Activated CD4-positive, CD25-positive, alpha-beta regulatory T cell treated with anti-CD3 and anti-CD28 coated beads, Interleukin-2, amount 50 U/mL, for 24 hours (primary cell): ENCODE results near the gene ADAMTS19.
"Not testable (repeated sequence)": the region's sequence is repeated elsewhere in the genome, so short reads cannot be mapped to it uniquely, and the experiment has no call there.

Experiments
- ATAC-seq, 2 donors: fragments of 150-1000 bp; cut with Tn5 transposase; one replicate each; pipeline ENCODE4 v1.10.0; 2021; ENCODE audit warnings: mild to moderate bottlenecking in 1 of 2, moderate library complexity in 1 of 2

The ADAMTS19 gene

DNA sequence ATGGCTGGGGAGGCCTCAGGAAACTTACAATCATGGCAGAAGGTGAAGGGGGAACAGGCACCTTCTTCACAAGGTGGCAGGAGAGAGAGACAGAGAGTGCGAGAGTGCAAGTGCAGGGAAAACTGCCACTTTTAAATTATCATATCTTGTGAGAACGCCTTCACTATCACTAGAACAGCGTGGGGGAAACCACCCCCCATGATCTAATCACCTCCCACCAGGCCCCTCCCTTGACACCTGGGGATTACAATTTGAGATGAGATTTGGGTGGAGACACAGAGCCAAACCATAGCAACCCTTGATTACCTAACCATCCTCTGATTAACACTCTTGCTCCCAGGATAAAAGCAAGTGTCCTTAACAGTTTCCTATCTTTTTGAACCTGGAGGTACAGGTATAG, 21.1 kb downstream of the ADAMTS19 start:
- ATAC-seq: no peak

DNA sequence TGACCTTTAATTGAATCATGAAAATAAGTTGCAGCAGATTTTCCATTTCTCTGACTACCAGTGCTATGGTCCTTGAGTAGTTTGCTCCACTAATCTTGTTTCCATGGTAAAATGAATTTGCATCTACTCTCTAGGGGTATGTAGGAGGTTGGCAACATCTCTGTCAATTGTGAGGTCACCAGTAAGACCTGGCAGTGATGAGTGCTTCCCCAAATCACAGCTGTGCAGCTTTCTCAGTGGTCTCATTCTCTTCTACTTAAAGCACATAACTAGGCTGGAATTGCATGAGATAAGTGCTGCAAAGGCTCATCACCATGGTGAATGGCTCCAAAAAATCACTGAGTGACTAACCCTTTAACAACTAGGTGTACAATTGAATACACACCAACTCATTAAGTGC, 36.3 kb downstream of the ADAMTS19 start:
- ATAC-seq: no peak

DNA sequence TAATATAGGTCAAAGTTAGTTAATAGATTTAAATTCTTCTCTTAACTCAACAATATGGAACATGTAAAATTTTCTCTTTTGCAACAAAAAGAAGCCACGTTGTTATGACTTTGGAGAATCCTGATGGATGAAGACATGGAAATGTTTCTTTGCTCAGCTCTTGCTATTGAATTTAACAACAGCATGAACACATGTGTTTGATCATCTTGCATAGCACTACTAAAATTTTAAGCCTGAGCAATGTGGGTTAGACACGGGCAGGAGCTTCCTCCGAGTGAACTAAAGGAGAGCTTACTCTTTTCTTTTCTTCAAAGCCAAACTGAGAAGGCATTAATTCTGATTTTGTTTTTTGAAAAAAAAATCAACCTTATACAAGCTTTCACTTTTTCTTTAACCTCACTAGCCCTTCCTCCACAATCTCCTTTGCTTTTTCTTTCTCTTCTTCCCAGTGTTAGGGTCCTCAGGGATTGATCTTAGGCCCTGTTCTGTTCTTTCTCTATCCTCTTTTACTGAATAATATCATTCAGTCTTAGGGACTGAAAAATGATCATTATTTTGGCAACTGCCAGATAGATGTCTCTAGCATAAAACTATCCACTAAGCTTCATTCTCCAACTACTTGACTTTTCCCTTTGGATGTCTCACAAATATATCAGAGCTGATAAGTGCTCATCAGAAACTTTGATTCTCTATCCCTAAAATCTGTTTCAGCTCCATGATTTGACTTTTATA, 36.9 kb downstream of the ADAMTS19 start:
- no peak for ATAC-seq

DNA sequence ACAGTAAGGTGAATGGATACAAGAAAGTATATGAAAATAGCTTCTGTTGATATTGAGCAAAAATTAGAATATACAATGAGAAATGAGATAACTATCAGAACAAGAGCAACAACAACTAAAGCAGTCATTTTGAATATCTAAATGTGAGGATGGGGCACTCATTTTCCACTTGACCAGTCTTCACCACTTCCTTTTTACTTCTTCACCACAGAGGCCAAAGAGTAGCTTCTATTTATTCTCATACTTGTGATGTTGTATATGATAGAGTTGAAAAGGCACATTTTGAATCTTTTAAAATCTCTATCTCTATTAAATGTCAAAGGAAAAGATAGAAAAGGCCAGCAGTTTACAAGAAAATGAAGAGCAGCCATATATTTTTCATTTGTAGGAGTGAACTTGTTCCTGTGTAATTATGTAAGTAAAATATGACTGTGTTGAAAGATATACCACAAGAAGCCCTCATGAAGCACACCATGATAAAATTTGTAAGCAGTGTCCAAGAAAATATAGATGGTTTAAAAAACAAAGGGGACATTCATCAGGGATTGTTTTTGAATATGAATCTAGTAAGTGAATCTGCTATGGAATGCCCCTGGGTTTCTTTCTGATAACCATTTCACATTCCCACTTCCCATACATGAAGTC, 39.2 kb downstream of the ADAMTS19 start:
- ATAC-seq: no peak

DNA sequence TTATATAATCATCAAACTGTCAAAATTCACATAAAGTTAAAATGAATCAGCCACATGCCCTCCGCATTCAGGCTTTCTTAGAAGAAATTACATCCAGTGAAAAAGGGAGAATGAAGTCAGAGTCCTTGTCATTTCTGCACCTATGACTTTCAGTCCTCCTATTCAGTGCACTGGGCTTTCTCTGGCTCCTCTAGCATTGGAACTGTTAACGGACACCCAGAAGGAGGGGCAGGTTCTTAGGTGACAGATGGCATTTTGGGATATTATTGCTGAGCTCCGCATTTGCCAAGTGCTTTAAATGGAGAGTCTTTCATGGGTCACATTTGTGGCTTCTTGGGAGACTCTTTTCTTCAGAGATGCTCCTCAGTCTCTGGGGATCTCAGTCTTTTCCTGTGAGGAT, 40.0 kb downstream of the ADAMTS19 start:
- no peak for ATAC-seq

DNA sequence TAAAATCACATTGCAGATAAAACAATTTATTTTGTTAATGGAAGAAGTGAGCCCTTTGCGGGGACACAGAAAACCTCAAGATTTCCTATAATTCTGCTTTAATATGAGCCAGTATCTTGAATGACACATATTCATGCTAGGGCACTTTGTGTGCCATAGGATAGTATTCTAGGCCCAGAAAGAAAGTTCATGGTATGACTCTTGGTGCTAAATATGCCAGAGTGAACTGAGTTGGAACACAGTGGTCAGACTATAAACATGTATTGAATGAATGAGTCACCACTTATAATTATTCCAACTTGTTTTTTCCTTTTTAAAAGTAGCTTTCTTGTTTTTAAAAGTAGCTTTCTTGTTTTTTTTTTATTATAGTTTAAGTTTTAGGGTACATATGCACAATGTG, 46.0 kb downstream of the ADAMTS19 start:
- ATAC-seq: no peak

DNA sequence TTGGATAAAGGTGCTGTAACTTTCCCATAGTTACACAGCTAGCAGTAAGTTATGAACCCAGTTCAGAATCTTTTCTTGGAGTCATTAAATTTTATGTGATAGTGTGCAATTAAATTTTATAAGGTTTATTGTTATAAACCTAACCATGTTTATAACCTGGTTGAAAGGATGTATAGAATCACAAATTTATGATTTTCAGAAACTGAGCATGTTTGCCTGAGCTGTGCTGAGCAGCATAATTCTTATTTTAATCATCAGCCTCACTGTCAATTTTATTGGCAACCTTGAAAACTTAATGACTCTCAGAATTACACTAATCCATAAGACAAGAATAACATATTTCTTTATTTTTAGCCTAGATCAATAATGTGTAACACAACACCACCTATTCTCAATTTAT, 46.9 kb downstream of the ADAMTS19 start:
- no peak for ATAC-seq

DNA sequence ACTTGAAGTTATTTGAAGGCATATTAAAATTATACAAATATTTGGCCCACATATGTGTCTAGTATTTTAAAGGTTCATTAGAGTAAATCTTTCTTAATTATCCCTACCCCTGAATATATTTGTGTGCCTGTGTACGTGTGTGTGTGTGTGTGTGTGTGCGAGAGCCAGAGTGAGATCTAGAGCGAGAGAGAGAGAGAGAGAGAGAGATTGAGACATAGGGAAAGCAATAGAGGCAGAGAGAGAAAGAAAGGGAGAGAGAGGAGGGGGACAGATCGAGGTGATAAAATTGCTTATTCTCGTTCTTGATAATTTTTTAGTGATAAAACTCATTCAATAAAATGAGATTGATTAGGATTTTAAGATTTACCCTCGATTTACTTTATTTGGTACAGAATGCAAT, 47.4 kb downstream of the ADAMTS19 start:
- ATAC-seq: no peak

DNA sequence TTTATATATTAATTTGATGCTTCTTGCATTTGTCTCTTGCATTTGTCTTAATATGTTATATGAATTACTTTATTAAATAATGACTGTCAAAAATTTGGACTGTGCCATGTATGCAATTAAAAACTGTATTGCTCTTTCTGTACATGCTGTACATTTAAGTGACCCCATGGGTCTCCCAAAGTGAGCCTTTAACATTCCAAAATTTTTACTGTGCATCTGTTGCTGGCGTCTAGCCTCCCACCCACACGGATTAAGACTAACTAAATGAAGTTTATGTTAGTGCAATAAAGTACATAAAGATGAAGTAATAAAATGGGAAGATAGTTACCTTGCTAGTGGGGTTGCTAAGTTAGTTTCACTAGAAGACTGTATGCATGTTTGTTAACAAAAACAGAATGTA, 48.5 kb downstream of the ADAMTS19 start:
- ATAC-seq: no peak

DNA sequence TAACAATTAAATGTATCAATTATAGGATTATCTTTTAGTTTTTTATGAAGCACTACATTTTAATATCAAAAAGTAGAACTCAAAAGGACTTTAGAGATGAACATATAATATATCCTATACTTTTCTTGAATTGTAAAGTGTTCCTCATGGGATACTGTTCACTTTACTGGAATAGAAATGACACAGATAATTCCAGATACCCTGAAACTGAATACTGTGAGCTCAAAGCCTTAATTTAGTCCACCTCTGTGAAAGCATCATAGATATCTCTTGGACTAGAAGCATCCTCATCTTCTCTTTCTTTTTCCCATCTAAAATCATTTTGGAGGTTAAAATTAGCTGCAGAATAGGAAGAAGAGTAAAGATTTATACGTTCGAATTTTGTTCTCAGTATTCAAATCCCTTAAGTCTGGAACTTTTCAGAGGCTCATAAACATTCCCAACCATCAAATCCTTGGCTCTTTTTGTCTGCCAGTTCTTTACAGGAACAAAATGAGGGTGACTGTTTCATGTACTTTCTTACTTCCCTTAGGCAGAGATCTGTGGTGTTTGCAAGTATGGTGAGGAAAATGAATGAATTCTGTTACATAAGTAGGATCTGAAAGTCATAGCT, 49.4 kb downstream of the ADAMTS19 start:
- ATAC-seq: no peak

DNA sequence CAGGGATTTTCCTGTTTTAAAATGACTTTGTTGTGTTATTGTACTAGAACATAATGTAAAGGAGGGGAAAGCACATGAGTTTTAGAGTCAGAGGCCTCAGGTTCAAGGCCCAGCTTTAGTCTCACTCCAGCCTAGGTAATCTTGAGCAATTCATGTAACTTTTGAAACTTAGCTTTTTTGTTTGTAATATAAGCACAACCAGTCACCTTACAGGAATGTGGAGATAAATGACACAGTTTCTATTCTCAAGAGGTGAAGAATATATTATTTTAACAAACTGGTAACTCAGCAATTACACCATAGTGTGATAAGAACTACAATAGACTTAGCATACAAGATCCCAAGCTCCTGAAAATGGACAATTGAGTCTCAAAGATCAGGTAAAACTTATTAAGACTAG, 51.2 kb downstream of the ADAMTS19 start:
- ATAC-seq: no peak

DNA sequence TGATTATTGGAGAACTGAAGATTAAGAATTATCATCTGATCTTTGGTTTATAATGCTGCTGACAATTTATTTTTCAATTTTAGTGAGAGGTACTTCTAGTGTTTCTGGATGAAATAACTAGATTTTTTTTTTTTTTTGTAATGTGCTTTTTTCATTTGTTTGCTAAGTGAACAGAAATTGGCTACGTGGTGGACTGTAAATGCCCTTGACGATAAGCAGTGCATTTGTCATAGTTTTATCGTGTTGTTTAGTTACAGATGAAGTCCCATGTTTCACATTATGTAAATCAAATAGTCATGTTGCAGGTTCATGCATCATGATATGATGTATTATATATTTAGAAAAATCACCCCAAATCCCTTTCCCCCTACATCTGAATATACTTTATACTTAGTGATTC, 81.0 kb downstream of the ADAMTS19 start:
- no peak for ATAC-seq

DNA sequence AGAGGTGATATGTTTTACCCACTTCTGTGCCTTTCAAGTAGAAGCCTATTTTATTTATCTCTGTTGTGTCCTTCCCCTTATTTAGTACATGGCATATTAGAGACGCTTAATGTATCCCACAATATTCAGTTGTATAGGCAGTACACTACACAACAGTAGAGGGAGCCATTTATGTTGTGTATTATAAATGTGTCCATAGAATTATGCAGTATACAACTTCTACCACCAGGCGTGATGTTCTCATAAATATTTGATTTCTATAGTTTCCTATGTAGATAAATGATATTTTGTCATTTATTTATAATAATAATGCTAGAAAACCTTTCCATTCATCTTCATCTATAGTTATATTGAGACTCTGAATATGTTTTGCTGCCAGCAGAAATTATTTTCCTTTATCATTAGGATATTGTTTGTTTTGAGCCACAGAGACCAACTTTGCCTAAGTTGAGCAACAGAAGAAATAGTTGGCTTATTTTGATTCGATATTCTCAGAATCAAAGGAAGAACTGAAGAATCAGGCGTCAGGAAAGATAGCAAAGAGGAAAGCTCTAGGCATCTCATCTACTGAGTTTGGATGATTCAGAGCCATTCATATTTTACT, 81.7 kb downstream of the ADAMTS19 start:
- no peak for ATAC-seq

DNA sequence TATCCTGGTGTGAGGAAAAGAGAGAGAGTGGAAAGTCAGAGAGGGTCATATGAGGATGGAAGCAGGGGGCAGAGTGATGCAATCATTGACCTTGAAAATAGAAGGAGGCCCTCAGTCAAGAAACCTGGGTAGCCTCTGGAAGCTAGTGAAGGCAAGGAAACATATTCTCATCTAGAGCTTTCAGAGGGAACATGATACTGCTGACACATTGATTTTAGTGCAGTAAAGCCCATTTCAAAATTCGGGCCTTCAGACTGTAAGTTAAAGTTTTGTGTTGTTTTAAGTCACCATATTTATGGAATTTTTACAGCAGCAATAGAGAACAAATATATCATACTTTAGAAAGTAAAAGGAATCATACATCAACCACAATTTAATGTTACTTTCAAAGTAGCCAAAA, 87.0 kb downstream of the ADAMTS19 start:
- ATAC-seq: no peak

DNA sequence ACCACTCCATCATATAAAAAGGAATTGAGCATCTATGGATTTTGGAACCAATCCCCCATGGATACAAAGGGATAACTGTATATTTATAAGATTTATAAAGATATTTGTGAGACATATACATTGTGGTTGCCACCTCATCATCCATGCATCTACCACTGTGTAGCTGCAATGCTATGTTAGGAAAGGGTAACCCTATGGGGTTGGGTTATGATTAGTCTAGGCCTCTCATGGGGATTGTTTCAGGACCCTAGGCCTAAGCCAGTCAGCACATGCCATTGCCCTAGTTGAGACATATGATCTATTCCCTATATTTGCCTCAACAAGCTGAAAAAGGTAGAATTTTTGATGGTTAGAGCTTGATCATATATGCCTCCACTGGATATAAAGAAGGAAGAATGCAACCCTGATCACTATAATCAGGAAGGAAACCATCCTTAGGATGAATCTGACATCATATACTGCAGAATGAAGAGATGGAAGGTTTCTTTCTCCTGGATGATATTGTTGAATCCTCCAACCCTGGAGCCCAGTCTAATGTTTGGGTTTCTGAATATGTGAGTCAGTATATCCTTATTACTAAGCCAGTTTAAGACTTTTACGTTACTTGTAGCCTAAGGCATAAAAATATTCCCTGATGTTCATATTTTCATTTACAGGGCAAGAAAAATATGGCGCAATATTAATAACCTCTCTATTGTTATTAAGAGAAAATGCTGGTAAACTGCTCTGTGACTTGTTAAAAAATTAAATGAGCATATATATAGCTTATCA, 94.2 kb downstream of the ADAMTS19 start:
- ATAC-seq: no peak

DNA sequence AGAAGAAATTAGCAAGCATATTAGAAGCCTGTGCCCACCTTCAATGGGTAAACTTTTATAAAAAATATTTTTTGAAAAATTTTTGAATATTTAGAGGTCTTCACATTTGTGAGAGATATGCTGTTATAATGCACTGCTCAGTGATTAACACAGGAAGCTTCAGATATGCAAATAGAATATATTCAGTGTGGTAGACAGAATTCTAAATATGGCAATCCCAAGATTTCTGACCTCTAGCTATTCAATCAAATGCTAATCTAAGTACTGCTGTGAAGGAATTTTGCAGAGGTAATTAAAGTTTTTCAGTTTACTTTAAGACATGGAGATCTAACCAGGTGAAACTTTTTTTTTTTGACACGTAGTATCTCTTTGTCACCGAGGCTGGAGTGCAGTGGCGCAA, 103.5 kb downstream of the ADAMTS19 start:
- ATAC-seq: no peak

DNA sequence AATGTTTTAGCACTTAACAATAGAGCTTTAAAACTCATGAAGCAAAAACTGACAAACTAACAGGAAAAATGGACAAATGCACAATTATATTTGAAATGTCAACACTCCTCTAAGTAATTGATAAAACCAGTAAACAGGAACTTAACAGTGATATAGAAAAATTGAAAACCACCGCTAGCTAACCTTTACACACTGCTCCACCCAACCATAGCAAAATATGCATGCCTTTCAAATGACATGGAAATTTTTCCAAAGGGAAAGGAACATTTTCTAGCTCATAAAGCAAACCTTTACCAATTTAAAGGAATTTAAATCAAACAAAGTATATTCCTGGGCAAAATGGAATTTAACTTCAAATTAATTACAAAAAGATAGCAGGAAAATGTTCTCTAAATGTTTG, 109.2 kb downstream of the ADAMTS19 start:
- no peak for ATAC-seq

DNA sequence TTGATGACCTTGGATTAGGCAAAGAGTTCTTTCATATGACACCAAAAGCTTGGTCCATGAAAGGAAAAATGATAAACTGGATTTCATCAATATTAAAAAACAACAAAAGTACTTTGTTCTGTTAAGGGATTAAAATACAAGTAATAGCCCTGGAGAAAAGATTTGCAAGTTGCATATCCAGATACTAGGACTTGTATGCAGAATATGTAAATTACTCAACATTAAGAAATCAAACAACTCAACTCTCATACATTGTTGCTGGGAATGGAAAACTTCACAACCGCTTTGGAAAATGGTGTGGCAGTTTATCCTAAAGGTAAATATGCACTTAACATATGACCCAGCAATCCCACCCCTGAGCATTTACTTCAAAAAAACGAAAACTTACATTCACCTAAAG, 112.0 kb downstream of the ADAMTS19 start:
- ATAC-seq: no peak

DNA sequence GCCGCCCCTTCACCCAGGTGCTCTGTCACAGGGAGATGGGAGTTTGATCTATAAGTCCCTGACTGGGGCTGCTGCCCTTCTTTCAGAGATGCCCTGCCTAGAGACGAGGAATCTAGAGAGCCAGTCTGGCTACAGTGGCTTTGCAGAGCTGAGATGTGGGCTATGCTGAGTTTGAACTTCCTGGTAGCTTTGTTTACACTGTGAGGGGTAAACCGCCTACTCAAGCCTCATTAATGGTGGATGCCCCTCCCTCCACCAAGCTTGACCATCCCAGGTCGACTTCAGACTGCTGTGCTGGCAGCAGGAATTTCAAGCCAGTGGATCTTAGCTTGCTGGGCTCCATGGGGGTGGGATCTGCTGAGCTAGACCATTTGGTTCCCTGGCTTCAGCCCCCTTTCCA, 124.4 kb downstream of the ADAMTS19 start:
- not testable (repeated sequence) for ATAC-seq

DNA sequence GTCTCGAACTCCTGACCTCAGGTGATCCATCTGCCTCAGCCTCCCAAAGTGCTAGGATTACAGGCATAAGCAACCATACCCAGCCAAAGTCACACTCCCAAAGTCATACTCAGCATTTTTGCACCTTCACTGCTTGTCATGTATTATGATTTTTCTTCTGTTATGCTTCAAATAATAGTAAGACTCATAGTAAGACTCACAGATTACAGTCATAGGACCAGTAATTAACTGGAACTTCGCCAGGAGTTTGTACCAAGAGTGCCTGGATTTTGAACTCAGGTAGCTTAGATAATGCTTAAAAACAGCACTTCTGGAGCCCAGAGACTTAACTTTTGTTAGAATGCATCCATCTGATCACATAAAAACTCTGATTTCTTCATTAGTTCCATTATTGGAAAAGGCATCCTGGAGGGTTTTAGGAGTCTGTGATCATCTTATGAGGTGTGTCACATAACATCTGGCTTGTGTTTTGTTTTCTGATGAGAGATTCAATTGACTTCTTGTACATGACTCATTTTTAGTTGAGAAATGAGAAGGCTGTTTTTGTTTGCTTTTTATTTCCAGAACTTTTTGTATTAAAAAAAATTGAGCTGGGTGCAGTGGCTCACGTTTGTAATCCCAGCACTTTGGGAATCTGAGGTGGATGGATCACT, 131.5 kb downstream of the ADAMTS19 start:
- ATAC-seq: no peak

DNA sequence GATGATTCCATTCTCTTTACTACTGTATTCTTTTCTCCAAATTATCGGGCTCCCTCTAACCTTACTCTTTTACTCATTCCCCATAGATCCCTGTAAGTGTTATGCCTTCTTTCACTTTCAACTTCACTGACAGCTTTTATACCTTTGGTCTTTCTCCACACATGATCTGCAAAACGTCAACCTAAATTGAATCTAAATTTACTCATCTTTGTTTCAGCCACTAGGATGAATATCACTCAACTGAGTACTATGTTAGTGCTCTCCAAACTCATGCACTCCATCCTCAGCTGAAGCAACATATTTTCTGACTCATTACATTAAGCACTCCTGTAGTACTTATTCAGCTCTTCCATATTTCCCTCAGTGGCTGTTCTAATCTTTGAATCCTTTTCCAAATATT, 133.4 kb downstream of the ADAMTS19 start:
- no peak for ATAC-seq

DNA sequence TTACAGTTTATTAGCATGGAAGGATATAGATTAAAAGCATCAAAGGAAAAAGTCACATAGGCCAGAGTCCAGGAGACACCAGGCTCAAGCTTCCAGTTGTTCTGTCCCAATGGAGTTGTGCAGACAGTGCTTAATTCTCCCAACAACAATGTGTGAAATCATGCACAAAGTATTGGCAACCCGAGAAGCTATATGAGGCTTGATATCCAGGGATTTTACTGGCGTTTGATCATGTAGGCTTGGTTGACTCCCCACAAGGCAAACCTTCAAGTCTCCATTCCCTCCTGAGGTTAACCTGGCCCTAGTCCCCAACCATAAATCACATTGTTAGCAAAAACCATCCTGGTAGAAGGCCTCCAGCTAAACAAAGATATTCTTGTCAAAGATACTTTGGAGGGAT, 141.5 kb downstream of the ADAMTS19 start:
- no peak for ATAC-seq

DNA sequence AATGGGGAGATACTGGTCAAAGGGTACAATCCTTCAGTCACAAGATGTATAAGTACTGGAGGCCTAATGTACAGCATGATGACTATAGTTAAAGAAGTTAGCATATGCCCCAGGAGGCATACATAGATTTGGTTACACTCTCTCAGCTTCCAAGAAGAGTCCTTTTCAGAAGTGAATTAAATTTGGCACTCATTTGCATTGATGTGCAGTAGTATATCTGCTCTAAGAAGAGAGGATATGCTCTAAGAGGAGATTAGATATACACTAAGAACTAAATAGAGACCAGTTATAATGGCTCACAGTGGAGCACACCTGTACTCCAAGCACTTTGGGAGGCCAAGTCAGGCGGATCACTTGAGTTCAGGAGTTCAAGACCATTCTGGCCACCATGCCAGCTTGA, 148.3 kb downstream of the ADAMTS19 start:
- no peak for ATAC-seq
